ENCODE measurements around the gene YAP1.

The YAP1 gene

GRCh38 chr11:102268083-102268984 is 158.1 kb downstream of the YAP1 start:
- DNase-seq, result peak; percentile 51 to 85
- peak overlapping the region; percentile 16 to 33 for H3K27ac ChIP-seq
- H3K27me3 ChIP-seq, result no peaks in the 10 kb centered on the region

GRCh38 chr11:102268985-102269470 is 158.8 kb downstream of the YAP1 start:
- DNase-seq, result no peak
- intact Hi-C loops (cut with DNase I; ENCODE audit: low total_unique reads), result loop anchor here (10.0 kb wide), 1 partner anchor 214 kb away; no protein-coding TSS in a partner anchor
- no peaks in the 10 kb centered on the region for H3K27me3 ChIP-seq

More at GRCh38 chr11:102268083-102268984, 158.1 kb downstream of the YAP1 start:
- TF ChIP-seq CTCF (IDR thresholded peaks at IDR 0.05), result peak; percentile 17 to 55
- Histone ChIP-seq H3K4me3 (peak overlapping the region; percentile 54 to 66), H3K4me1 (peaks cover 0 to 9% (median 6%) of the 10 kb centered on the region in 4 donors), H3K36me3 (no peaks in the 10 kb centered on the region), H3K9me3 (no peaks in the 10 kb centered on the region)
- intact Hi-C loops (cut with DNase I; ENCODE audit: low total_unique reads), result loop anchor here (10.0 kb wide), 1 partner anchor 214 kb away; no protein-coding TSS in a partner anchor

GRCh38 chr11:102269927-102270326 is 159.7 kb downstream of the YAP1 start:
- H3K4me1 ChIP-seq, result peaks cover 0 to 9% (median 6%) of the 10 kb centered on the region in 4 donors
- H3K36me3 ChIP-seq, result no peaks in the 10 kb centered on the region
- no peak for TF ChIP-seq CTCF (IDR thresholded peaks at IDR 0.05)
- H3K27ac ChIP-seq, result no peak overlapping the region
- H3K27me3 ChIP-seq, result no peaks in the 10 kb centered on the region
- intact Hi-C loops (cut with DNase I; ENCODE audit: low total_unique reads), result loop anchor here (10.0 kb wide), 1 partner anchor 215 kb away; no protein-coding TSS in a partner anchor
- no peak for DNase-seq
- no peaks in the 10 kb centered on the region for H3K9me3 ChIP-seq
- H3K4me3 ChIP-seq, result no peak overlapping the region

More at GRCh38 chr11:102268985-102269470, 158.8 kb downstream of the YAP1 start:
- Histone ChIP-seq H3K36me3 (no peaks in the 10 kb centered on the region), H3K4me1 (peaks cover 0 to 9% (median 6%) of the 10 kb centered on the region in 4 donors), H3K9me3 (no peaks in the 10 kb centered on the region), H3K4me3 (peak overlapping the region; percentile 54 to 66), H3K27ac (peak overlapping the region; percentile 16 to 33)
- TF ChIP-seq CTCF (IDR thresholded peaks at IDR 0.05), result no peak

GRCh38 chr11:102272047-102272824 is 162.0 kb downstream of the YAP1 start:
- no peak overlapping the region for H3K27ac ChIP-seq
- no peak for TF ChIP-seq CTCF (IDR thresholded peaks at IDR 0.05)
- DNase-seq, result no peak
- H3K4me3 ChIP-seq, result no peak overlapping the region
- intact Hi-C loops (cut with DNase I; ENCODE audit: low total_unique reads), result no loop called here
- H3K9me3 ChIP-seq, result no peaks in the 10 kb centered on the region
- H3K4me1 ChIP-seq, result peaks cover 0 to 26% (median 12%) of the 10 kb centered on the region in 4 donors
- no peaks in the 10 kb centered on the region for H3K27me3 ChIP-seq
- H3K36me3 ChIP-seq, result no peaks in the 10 kb centered on the region

GRCh38 chr11:102274628-102275027 is 164.4 kb downstream of the YAP1 start:
- H3K36me3 ChIP-seq, result no peaks in the 10 kb centered on the region
- H3K4me1 ChIP-seq, result peaks cover 0 to 17% (median 5%) of the 10 kb centered on the region in 4 donors
- intact Hi-C loops (cut with DNase I; ENCODE audit: low total_unique reads), result no loop called here
- DNase-seq, result no peak
- no peak overlapping the region for H3K27ac ChIP-seq
- TF ChIP-seq CTCF (IDR thresholded peaks at IDR 0.05), result no peak
- no peak overlapping the region for H3K4me3 ChIP-seq
- H3K27me3 ChIP-seq, result no peaks in the 10 kb centered on the region
- H3K9me3 ChIP-seq, result no peaks in the 10 kb centered on the region
